ENCODE measurements around the gene IGF1R. TPM values are rescaled to one million over a fixed set of nuclear protein-coding genes. Genes with fewer than 3 reads are reported as not detected.

Gene IGF1R
- total and polyA plus RNA-seq, 2 of the 13 experiments (the other 11 are each of a cell fraction or from before 2014, with no cell fraction given): 15.9 to 18.4 TPM

DNA sequence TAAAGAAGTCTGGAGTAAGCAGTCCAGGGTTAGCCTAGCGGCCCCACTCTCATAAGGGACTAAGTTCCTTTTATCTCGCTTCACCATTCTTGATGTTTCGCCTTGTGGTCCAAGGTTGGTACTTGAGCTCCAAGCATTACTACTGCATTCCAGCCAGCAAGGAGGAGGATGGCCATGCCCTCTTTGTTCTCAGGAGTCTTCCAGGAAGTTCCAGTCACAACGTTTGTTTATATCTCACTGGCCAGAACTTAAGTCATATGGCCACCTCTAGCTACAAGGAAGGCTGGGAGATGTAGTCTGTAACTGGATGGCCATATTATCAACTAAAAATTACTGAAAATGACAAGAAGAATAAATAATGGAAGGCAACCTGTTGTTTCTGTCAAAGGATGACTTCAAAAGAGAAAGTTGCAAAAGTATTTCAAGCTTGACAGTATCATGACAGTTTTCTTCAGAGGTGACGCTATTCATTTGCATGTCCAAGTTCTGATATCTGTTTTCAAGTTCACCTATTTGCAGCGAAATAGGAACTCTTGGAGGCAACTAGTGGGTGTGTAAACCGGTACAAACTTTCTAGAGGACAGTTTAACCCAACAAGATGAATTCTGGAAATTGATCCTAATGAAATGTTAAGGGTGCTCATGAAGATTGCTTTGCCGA, 240.6 kb downstream of the IGF1R start:
- no peak overlapping the region for H3K27ac ChIP-seq (ENCODE audit: extremely low read length, insufficient read depth, low read length)
- BruUV-seq (replicated peaks): no TSS peak
- no peak overlapping the region for H3K4me2 ChIP-seq (ENCODE audit: low read depth, low read length)
- H2AFZ ChIP-seq (ENCODE audit: low read length): no peak overlapping the region
- no peaks in the 10 kb centered on the region for H3K4me1 ChIP-seq (ENCODE audit: insufficient read depth, low read length)
- peaks cover 49% of the 10 kb centered on the region for H4K20me1 ChIP-seq (ENCODE audit: insufficient read depth, low read length)
- in situ Hi-C loops (cut with HindIII; ENCODE audit: extremely low pct_ligation_motif_present, low pct_unique_long_range_greater_than_20kb): no loop called here
- H3K79me2 ChIP-seq (ENCODE audit: insufficient read depth, low read length): peaks cover 20% of the 10 kb centered on the region
- no peaks in the 10 kb centered on the region for H3K9me3 ChIP-seq (ENCODE audit: low read length)
- ChIA-PET POLR2A (no interaction called here), CTCF (ENCODE audit: low intra/inter-chr PET ratio, low total read pairs) (no interaction called here)
- no peak overlapping the region for H3K4me3 ChIP-seq (replicated peaks in 1 of 3; ENCODE audit: insufficient read depth in 1 of 3, low read depth in 2 of 3, low read length in 3 of 3)
- no peaks in the 10 kb centered on the region for H3K27me3 ChIP-seq (ENCODE audit: control insufficient read depth in 1 of 2, insufficient read depth in 2 of 2, low read length in 2 of 2)
- ATAC-seq (no peak), FAIRE-seq (no peak), DNase-seq (ENCODE audit: low spot score) (no peak)
- intact Hi-C loops (cut with micrococcal nuclease; ENCODE audit: unreplicated experiment): no loop called here
- TF ChIP-seq HNF1B (CRISPR knock-in tag; IDR thresholded peaks at IDR 0.05) (no peak), ZNF143 (CRISPR knock-in tag; IDR thresholded peaks at IDR 0.05) (0 out of 2 replicates have a peak, but pooled peaks have one; percentile 36), SNAPC4 (CRISPR knock-in tag; IDR thresholded peaks at IDR 0.05) (no peak), THAP11 (CRISPR knock-in tag; IDR thresholded peaks at IDR 0.05) (peak; percentile 38; the same call in 1 of the 2 replicates), MEIS2 (CRISPR knock-in tag; IDR thresholded peaks at IDR 0.05) (no peak)
- 94% methylated on average over 8 of the region's 8 CpGs for WGBS (ENCODE audit: low lambda C conversion rate)
- peaks cover 1 to 23% of the 10 kb centered on the region in 2 experiments; a peak in 3 of 5 replicates for H3K36me3 ChIP-seq (replicated peaks in 1 of 2; ENCODE audit: control insufficient read depth in 1 of 2, insufficient read depth in 2 of 2, low read length in 2 of 2)
- H3K9ac ChIP-seq (ENCODE audit: insufficient read depth, low read depth, low read length): no peak overlapping the region
